HEK293 (cell line): ENCODE data around the gene PLA2G4A.

Source experiments
- KLF10 ChIP-seq: fragments of 450-650 bp; IDR thresholded peaks from 2 replicates; pipeline ENCODE4 v1.5.1; 2018; ENCODE audit warnings: missing biosample characterization, mild to moderate bottlenecking, missing genetic modification characterization
- KLF16 ChIP-seq: fragments of 450-650 bp; formaldehyde crosslinking; IDR thresholded peaks from 2 replicates; pipeline ENCODE4 v1.5.1; 2017; ENCODE audit warnings: missing biosample characterization, missing genetic modification characterization
- PRDM4 ChIP-seq: fragments of 450-650 bp; formaldehyde crosslinking; IDR thresholded peaks from 2 replicates; pipeline ENCODE4 v1.5.1; 2017; ENCODE audit warnings: missing biosample characterization, missing genetic modification characterization
- ZNF510 ChIP-seq: fragments of 450-650 bp; formaldehyde crosslinking; IDR thresholded peaks from 2 replicates; pipeline ENCODE4 v1.5.1; 2018; ENCODE audit warnings: mild to moderate bottlenecking, missing genetic modification characterization, missing biosample characterization; ENCODE audit not compliant: insufficient replicate concordance
- TF ChIP-seq, protein P1 (sequence below): fragments of 450-650 bp; formaldehyde crosslinking; IDR thresholded peaks from 2 replicates; pipeline ENCODE4 v1.5.1; 2016; ENCODE audit warnings: missing biosample characterization, missing genetic modification characterization
- TF ChIP-seq, protein P2 (sequence below): fragments of 450-650 bp; formaldehyde crosslinking; IDR thresholded peaks from 2 replicates; pipeline ENCODE4 v1.5.1; 2016; ENCODE audit warnings: missing biosample characterization, missing genetic modification characterization
- TF ChIP-seq, protein P3 (sequence below): fragments of 450-650 bp; formaldehyde crosslinking; IDR thresholded peaks from 2 replicates; pipeline ENCODE4 v1.5.1; 2016; ENCODE audit warnings: missing biosample characterization, missing genetic modification characterization
- TF ChIP-seq, protein P4 (sequence below): fragments of 450-650 bp; formaldehyde crosslinking; IDR thresholded peaks from 2 replicates; pipeline ENCODE4 v1.5.1; 2016; ENCODE audit warnings: missing biosample characterization, missing genetic modification characterization

- TF ChIP-seq PRDM4 (tag by site-specific recombination) = no peak
- TF ChIP-seq, protein P1, sequence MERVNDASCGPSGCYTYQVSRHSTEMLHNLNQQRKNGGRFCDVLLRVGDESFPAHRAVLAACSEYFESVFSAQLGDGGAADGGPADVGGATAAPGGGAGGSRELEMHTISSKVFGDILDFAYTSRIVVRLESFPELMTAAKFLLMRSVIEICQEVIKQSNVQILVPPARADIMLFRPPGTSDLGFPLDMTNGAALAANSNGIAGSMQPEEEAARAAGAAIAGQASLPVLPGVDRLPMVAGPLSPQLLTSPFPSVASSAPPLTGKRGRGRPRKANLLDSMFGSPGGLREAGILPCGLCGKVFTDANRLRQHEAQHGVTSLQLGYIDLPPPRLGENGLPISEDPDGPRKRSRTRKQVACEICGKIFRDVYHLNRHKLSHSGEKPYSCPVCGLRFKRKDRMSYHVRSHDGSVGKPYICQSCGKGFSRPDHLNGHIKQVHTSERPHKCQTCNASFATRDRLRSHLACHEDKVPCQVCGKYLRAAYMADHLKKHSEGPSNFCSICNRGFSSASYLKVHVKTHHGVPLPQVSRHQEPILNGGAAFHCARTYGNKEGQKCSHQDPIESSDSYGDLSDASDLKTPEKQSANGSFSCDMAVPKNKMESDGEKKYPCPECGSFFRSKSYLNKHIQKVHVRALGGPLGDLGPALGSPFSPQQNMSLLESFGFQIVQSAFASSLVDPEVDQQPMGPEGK (tag by site-specific recombination) = no peak
- TF ChIP-seq, protein P2, sequence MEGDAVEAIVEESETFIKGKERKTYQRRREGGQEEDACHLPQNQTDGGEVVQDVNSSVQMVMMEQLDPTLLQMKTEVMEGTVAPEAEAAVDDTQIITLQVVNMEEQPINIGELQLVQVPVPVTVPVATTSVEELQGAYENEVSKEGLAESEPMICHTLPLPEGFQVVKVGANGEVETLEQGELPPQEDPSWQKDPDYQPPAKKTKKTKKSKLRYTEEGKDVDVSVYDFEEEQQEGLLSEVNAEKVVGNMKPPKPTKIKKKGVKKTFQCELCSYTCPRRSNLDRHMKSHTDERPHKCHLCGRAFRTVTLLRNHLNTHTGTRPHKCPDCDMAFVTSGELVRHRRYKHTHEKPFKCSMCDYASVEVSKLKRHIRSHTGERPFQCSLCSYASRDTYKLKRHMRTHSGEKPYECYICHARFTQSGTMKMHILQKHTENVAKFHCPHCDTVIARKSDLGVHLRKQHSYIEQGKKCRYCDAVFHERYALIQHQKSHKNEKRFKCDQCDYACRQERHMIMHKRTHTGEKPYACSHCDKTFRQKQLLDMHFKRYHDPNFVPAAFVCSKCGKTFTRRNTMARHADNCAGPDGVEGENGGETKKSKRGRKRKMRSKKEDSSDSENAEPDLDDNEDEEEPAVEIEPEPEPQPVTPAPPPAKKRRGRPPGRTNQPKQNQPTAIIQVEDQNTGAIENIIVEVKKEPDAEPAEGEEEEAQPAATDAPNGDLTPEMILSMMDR = no peak
- no peak for TF ChIP-seq ZNF510 (tag by site-specific recombination)
- no peak for TF ChIP-seq KLF16
- TF ChIP-seq, protein P3, sequence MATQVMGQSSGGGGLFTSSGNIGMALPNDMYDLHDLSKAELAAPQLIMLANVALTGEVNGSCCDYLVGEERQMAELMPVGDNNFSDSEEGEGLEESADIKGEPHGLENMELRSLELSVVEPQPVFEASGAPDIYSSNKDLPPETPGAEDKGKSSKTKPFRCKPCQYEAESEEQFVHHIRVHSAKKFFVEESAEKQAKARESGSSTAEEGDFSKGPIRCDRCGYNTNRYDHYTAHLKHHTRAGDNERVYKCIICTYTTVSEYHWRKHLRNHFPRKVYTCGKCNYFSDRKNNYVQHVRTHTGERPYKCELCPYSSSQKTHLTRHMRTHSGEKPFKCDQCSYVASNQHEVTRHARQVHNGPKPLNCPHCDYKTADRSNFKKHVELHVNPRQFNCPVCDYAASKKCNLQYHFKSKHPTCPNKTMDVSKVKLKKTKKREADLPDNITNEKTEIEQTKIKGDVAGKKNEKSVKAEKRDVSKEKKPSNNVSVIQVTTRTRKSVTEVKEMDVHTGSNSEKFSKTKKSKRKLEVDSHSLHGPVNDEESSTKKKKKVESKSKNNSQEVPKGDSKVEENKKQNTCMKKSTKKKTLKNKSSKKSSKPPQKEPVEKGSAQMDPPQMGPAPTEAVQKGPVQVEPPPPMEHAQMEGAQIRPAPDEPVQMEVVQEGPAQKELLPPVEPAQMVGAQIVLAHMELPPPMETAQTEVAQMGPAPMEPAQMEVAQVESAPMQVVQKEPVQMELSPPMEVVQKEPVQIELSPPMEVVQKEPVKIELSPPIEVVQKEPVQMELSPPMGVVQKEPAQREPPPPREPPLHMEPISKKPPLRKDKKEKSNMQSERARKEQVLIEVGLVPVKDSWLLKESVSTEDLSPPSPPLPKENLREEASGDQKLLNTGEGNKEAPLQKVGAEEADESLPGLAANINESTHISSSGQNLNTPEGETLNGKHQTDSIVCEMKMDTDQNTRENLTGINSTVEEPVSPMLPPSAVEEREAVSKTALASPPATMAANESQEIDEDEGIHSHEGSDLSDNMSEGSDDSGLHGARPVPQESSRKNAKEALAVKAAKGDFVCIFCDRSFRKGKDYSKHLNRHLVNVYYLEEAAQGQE (tag by site-specific recombination) = no peak
- no peak for TF ChIP-seq KLF10 (tag by site-specific recombination)
- TF ChIP-seq, protein P4, sequence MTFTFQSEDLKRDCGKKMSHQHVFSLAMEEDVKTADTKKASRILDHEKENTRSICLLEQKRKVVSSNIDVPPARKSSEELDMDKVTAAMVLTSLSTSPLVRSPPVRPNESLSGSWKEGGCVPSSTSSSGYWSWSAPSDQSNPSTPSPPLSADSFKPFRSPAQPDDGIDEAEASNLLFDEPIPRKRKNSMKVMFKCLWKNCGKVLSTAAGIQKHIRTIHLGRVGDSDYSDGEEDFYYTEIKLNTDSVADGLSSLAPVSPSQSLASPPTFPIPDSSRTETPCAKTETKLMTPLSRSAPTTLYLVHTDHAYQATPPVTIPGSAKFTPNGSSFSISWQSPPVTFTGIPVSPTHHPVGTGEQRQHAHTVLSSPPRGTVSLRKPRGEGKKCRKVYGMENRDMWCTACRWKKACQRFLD (tag by site-specific recombination) = no peak
Observed at GRCh38 chr1:186987065-186987464, 158.3 kb downstream of the PLA2G4A start.
